T-helper 2 cell treated with Interferon-gamma antibody and Interleukin-4, amounts not matched to agents 5 μg/mL and 100 μg/mL, for 36 hours (primary cell): ENCODE data around the gene TNS3.

ENCODE experiments used
- DNase-seq: peaks from one replicate; pipeline ENCODE4 v3.0.0; 2021; ENCODE audit warnings: low spot score
- H3K27ac Mint-ChIP-seq: one replicate; pipeline ENCODE4 v1.8.0; 2021; ENCODE audit warnings: mild to moderate bottlenecking, mixed read lengths
- H3K27me3 Mint-ChIP-seq: one replicate; pipeline ENCODE4 v1.8.0; 2021; ENCODE audit warnings: low read depth, mixed read lengths
- H3K36me3 Mint-ChIP-seq: one replicate; pipeline ENCODE4 v1.8.0; 2021; ENCODE audit warnings: low read depth, mixed read lengths
- H3K4me1 Mint-ChIP-seq: one replicate; pipeline ENCODE4 v1.8.0; 2021; ENCODE audit warnings: low read depth, mixed read lengths
- H3K4me3 Mint-ChIP-seq: one replicate; pipeline ENCODE4 v1.8.0; 2022; ENCODE audit warnings: mild to moderate bottlenecking, moderate library complexity, mixed read lengths
- H3K9me3 Mint-ChIP-seq: one replicate; pipeline ENCODE4 v1.8.0; 2021; ENCODE audit warnings: mixed read lengths

Gene TNS3

DNA sequence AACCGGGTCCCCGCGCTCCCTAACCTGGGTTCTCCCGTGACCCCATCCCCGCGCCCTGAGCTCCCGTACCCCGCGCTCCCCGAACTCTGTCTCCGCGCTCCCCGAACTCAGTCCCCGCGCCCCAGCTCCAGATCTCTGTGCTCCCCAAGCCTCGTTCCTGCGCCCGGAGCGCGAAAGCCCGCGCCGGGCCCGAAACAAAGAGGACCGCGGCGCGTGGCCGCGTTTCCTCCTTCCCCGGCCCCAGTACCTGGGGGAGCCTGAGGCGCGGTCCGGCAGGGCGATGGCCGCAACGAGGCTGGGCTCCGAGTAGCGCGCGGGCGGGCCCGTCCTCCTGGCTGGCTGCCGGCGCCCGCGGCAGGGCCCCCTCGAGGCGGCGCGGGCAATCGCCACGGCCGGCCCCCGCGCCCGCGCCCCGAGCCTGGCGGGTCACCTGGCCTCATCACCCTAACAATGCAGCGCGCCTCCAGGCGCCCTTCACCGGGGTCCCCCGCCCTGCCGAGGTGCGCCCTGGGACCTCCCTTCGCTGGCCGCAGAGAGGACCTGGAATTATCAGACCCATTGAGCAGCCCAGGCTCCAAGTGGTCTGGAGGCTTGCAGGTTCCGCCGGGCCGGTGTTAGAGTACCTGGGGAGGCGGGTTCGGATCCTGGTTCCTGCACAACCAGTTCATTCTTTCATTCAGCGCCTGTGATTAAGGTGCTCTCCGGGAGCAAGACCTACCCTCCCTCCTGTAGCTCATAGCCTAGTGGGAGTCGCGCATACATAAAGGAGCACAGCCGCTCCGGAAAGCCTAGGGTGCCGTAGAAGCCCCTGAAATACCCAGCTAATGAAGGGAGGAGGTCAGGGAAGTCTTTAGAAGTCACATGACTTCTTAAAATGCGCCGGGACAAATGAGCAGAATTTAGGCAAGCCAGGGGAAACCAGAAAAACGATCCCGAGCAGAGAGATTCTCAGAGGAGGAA, at the start of gene TNS3:
Gene TNS3, minus strand, starts transcription at position 308 of the 960 bp plus-strand sequence. CDS start 142,475 bp downstream, outside the sequence.
- Mint-ChIP-seq H3K4me1 (peaks cover 3% of the 10 kb centered on the region), H3K27me3 (peaks cover 37% of the 10 kb centered on the region), H3K36me3 (no peaks in the 10 kb centered on the region), H3K9me3 (no peaks in the 10 kb centered on the region), H3K4me3 (no peak within 1 kb of the TSS), H3K27ac (no peak within 1 kb of the TSS)
- DNase-seq = no peak

DNA sequence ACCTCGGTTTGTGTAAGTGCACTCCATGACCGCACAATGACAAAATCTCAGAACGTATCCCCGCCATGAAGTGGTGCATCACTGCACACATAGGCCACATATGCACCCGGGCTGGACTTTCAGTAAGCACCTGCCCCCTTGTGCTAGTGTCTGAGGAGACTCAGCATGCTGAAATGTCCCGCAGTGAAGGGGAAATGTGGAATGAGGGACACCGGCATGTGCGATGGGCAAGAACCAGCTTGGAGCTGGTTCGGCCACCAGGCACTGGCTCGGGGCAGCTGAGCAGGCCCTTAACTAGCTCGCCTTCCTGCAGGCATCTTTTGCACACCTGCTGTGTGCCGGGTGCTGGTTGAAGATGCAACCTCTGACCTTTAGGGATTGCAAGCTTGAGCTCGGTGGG, 49.8 kb upstream of the TNS3 start:
- Mint-ChIP-seq H3K9me3 (no peaks in the 10 kb centered on the region), H3K36me3 (no peaks in the 10 kb centered on the region), H3K4me1 (no peaks in the 10 kb centered on the region), H3K27me3 (no peaks in the 10 kb centered on the region), H3K27ac (no peak overlapping the region), H3K4me3 (no peak overlapping the region)
- no peak for DNase-seq

DNA sequence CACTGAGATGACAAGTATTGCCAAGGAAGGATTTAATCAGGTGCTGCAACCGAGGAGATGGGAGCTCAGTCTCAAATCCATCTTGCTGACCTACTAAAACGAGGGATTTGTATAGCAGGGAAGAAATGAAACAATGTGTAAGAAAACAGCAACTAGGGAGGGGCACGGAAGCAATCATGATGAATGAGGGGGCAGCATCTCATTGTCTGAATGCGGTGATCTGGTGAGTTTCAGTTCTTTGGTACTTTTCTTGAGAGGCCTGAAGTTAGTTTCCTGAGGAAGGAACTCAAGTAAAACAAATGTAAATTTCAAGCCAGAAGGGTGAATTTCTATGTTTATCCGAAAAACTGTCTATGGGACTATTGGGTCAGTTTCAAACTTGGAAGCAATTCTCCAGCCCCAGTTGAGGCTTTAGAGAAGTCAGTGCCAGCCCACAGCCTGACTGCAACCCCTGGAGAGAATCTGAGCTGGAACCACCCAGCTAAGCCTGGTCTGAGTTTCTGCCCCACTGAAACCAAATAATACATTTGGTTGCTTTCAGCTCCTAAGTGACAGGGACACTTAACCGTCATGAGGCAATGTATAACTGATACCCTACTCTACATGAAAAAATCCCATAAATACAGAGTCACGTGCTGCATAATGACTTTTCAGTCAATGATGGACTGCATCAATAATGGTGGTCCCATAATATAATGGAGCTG, 45.8 kb upstream of the TNS3 start:
- Mint-ChIP-seq H3K27me3 (no peaks in the 10 kb centered on the region), H3K27ac (no peak overlapping the region), H3K4me3 (no peak overlapping the region), H3K4me1 (no peaks in the 10 kb centered on the region), H3K36me3 (no peaks in the 10 kb centered on the region), H3K9me3 (no peaks in the 10 kb centered on the region)
- no peak for DNase-seq

DNA sequence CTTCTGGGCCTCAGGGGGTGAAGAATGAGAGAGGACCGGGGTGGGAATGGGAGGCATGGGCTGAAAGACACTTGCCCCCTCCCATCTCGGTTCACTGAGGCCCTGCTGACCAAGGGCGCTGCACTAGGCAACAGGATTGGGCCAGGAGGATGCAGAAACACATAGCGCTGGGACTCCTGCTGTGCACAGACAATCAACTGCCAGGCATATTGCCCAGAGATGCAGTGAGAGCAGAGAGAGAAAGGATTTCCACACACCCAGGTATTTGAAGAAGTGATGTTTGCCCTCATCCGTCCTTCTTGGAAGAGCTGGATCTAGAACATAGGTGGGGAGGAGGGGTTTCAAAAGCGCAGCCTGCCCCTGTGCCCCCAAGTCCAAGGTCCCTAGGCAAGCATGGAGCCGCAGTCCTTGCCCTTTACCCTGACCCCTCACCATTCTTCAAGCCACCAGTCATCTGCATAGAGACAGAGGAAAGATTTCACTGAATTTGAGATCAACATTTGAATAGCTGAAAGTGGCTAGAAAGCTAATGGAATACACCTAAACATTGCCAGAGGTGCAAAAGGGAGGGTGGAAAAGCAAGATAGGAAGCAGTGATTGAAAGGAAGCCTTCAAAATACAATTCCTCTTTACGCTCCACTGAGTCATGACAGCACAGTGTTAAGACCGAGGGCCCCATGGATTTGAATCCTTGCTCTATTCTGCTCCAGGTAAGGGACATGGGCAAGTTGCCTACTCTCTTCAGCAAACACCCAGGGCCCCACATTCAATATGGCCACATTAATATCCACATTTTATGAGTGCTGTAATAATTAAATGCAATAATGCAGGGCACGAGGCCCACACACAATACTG, 44.2 kb upstream of the TNS3 start:
- no peak for DNase-seq
- H3K27me3 Mint-ChIP-seq = no peaks in the 10 kb centered on the region
- H3K9me3 Mint-ChIP-seq = no peaks in the 10 kb centered on the region
- no peaks in the 10 kb centered on the region for H3K36me3 Mint-ChIP-seq
- H3K27ac Mint-ChIP-seq = no peak overlapping the region
- H3K4me1 Mint-ChIP-seq = no peaks in the 10 kb centered on the region
- no peak overlapping the region for H3K4me3 Mint-ChIP-seq

DNA sequence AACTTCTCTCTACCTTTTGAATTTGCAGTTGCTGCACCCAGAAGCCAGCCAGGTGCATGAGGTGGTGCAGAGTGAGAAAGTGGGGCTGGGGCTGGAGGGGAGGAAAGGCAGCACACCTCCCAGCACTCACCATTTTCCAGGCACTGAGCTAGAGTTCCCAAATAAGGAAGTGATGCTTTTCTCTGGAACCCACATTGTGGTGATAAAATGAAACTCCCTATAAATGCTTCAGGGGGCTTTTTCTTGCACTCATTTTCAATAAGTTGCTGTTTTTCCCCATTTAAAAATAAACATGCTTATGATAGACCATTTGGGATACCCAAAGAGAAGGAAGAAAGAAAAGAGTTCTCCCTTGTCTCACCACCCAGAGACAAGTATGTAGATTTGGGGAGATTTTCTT, 42.8 kb upstream of the TNS3 start:
- DNase-seq = no peak
- Mint-ChIP-seq H3K27ac (no peak overlapping the region), H3K36me3 (no peaks in the 10 kb centered on the region), H3K4me1 (no peaks in the 10 kb centered on the region), H3K27me3 (no peaks in the 10 kb centered on the region), H3K9me3 (no peaks in the 10 kb centered on the region), H3K4me3 (no peak overlapping the region)

DNA sequence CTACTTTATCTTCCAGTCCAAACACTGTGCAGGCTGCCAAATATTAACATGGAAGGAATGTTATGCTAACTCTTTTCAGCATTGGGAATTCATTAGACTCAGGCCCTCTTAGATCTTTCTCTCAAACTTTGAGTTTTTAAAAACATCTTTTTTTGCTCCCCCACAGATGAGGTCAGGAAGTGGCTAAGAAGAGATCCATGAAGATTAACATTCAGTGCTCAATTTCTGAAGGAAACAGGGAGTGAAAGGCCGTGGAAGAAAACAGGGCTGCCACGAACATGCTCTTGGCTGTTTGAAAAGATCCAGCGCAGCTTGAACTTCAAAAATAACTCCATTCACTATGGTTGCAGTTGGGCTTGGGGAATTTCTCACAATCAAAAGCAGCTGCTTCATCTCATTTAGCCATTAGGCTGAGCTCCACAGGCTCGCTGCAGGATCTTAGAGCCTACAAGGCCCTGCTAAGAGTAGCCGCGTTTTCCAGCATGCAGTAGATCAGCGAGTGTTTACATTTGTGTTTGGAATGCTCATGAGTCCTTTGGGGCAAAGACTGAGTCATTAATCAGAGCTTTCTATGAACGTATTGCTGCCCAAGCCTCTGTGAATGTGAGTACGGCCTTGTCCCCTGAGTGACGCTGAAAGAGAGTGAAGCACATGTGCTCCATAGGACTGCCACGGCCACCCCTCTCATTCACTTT, 41.2 kb upstream of the TNS3 start:
- DNase-seq = no peak
- Mint-ChIP-seq H3K4me1 (no peaks in the 10 kb centered on the region), H3K27ac (no peak overlapping the region)

DNA sequence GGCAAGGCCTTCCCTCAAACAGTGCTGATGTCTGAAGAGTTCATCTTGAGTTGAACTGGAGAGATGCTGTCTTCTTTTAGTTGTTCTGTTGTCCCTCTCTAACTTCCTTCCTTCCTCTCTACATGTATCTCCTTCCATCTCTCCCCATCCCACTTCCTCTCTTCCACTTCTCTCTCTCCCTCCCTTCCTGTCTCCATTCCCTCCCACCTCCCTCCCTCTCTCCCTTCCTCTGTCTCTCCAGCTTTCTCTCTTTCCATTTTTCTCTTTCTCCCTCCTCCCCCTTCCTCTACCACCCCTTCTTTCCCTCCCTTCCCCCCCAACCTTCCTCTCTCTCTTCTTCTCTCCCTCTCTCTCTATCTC, 40.7 kb upstream of the TNS3 start:
- Mint-ChIP-seq H3K36me3 (no peaks in the 10 kb centered on the region), H3K4me3 (no peak overlapping the region), H3K9me3 (no peaks in the 10 kb centered on the region), H3K4me1 (no peaks in the 10 kb centered on the region), H3K27me3 (no peaks in the 10 kb centered on the region), H3K27ac (no peak overlapping the region)
- no peak for DNase-seq

More for the DNA sequence above, 41.2 kb upstream of the TNS3 start:
- Mint-ChIP-seq H3K27me3 (no peaks in the 10 kb centered on the region), H3K9me3 (no peaks in the 10 kb centered on the region), H3K4me3 (no peak overlapping the region), H3K36me3 (no peaks in the 10 kb centered on the region)

DNA sequence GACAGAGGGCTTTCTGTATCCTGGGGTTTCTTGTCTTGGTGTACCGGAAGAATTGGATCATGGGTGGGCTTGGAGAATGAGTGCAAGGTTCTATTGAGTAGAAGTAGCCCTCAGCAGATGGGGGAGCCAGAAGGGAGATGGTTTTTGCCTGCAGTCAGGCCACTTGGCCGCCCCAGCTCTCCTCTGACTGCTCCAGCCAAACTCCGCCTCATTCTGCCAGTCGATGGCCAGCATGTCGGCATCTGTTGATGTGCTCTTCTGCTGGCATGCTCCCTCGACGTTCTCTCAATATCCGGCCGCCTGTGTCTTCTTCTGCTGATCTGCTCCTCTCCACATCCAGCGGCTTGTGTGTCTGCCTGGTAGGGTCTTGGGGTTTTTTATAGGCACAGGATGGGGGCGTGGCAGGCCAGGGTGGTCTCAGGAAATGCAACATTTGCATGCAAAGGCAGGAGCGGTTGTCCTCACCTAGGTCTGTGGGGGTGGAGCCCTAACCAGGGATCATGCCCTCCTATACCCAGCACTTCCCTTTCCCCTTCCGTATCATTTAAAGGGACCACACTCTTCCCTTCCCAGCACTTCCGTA, 40.2 kb upstream of the TNS3 start:
- DNase-seq = no peak
- H3K36me3 Mint-ChIP-seq = no peaks in the 10 kb centered on the region
- no peaks in the 10 kb centered on the region for H3K9me3 Mint-ChIP-seq
- no peaks in the 10 kb centered on the region for H3K4me1 Mint-ChIP-seq
- H3K27me3 Mint-ChIP-seq = no peaks in the 10 kb centered on the region
- no peak overlapping the region for H3K4me3 Mint-ChIP-seq
- no peak overlapping the region for H3K27ac Mint-ChIP-seq

DNA sequence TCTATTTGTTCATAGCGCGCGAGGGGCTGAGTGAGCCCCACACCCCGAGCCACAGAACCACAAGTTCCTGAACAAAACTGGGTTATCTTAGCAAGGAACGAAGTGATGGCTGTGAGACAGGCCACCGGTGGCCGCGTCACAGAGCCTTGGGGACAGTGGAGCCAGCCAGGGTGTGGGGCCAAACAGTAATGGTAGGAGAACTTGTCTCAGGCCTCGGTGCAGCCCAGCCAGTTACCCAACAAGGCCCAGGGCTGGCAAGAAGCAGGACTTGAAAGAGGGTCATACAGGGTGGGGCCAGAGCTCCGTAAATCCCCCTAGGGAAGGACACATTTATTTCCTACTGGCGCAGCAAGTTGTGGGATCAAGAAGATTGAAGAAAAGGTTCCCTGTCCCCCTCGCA, 39.4 kb upstream of the TNS3 start:
- Mint-ChIP-seq H3K36me3 (no peaks in the 10 kb centered on the region), H3K4me1 (no peaks in the 10 kb centered on the region), H3K27me3 (no peaks in the 10 kb centered on the region), H3K4me3 (no peak overlapping the region), H3K9me3 (no peaks in the 10 kb centered on the region), H3K27ac (no peak overlapping the region)
- no peak for DNase-seq

DNA sequence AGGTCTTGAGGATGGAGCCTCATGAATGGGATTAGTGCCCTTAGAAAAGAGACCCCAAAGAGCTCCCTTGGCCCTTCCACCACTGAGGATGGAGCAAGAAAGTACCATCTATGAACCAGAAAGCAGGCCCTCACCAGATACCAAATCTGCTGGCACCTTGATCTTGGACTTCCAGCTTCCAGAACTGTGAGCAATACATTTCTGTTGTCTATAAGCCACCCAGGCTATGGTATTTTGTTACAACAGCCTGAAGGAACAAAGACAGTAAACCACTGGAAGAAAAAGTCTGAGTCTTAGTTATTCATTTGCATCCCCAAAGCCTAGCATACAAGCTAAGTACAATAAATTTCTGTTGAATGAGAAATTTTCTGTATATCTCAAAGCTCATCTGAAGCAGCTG, 37.9 kb upstream of the TNS3 start:
- Mint-ChIP-seq H3K9me3 (no peaks in the 10 kb centered on the region), H3K4me1 (no peaks in the 10 kb centered on the region), H3K27me3 (no peaks in the 10 kb centered on the region), H3K36me3 (no peaks in the 10 kb centered on the region), H3K4me3 (no peak overlapping the region), H3K27ac (no peak overlapping the region)
- no peak for DNase-seq

DNA sequence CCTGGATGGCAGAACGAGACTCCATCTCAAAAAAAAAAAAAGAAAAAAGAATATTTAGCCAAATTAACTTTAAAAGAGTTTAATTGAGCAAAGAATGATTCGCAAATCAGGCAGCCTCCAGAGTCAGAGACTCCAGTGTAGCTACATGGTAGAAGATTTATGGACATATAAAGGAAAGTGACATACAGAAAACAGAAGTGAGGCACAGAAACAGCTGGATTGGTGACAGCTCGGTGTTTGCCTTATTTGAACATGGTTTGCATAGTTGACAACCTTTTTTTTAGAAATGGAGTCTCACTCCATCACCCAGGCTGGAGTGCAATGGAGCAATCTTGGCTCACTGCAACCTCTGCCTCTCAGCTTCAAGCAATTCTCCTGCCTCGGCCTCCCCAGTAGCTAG, 35.2 kb upstream of the TNS3 start:
- Mint-ChIP-seq H3K9me3 (no peaks in the 10 kb centered on the region), H3K27me3 (no peaks in the 10 kb centered on the region), H3K4me3 (no peak overlapping the region), H3K27ac (no peak overlapping the region), H3K4me1 (no peaks in the 10 kb centered on the region), H3K36me3 (no peaks in the 10 kb centered on the region)
- DNase-seq = no peak

DNA sequence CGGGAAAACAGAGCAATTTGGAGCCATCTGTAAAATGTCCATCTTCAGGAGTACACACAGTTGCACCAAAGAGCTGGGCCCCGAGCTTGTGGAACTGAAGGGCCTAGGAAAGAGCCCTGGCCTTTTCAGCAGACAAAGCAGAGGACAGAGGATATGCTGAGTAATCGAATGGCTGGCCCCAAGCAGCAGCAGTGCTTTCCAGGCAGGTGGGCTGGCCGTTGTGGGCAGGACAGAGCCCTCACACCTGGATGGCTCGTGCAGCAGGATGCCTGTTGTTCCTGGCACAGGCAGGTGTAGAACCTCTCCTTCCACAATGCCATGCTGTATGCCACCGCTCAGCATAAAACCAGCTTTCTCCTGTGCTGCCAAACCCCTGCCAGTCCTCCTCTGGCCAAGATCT, 32.5 kb upstream of the TNS3 start:
- Mint-ChIP-seq H3K4me3 (no peak overlapping the region), H3K36me3 (no peaks in the 10 kb centered on the region), H3K27ac (no peak overlapping the region), H3K9me3 (no peaks in the 10 kb centered on the region), H3K27me3 (no peaks in the 10 kb centered on the region), H3K4me1 (no peaks in the 10 kb centered on the region)
- no peak for DNase-seq

DNA sequence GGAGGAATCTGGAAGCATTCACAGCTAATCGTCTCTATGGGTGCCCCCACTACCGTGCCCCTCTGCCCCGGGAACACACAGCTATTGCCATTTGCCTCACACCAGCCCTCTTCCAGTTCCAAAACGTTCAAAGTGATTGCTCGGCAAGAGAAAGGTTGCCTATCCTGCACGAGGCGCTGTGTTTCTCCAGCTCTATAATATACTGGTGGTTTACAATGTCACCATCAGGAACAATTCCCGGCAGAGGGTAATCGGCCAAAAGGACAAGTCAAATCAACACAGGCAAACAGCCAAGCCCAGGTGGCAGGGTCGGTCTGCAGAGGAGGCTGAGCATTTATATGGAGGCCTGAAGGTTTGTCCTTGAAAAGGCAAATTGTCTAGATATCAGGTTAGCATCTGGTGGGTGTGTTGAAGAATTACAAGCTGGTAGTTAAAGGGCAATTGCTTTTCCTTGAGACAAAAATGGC, 29.2 kb upstream of the TNS3 start:
- no peaks in the 10 kb centered on the region for H3K4me1 Mint-ChIP-seq
- H3K4me3 Mint-ChIP-seq = no peak overlapping the region
- H3K27me3 Mint-ChIP-seq = no peaks in the 10 kb centered on the region
- no peak overlapping the region for H3K27ac Mint-ChIP-seq
- no peak for DNase-seq
- H3K36me3 Mint-ChIP-seq = no peaks in the 10 kb centered on the region
- H3K9me3 Mint-ChIP-seq = no peaks in the 10 kb centered on the region
